NCI-H446 (cell line): ENCODE measurements around the gene ANTXR1.
"Not testable (repeated sequence)": the region's sequence is repeated elsewhere in the genome, so short reads cannot be mapped to it uniquely, and the experiment has no call there.

ENCODE experiments used
- DNase-seq, 2 experiments: peaks; one replicate each; lab custom pipeline; 2025; lab: John Stamatoyannopoulos, UW

Gene ANTXR1

DNA sequence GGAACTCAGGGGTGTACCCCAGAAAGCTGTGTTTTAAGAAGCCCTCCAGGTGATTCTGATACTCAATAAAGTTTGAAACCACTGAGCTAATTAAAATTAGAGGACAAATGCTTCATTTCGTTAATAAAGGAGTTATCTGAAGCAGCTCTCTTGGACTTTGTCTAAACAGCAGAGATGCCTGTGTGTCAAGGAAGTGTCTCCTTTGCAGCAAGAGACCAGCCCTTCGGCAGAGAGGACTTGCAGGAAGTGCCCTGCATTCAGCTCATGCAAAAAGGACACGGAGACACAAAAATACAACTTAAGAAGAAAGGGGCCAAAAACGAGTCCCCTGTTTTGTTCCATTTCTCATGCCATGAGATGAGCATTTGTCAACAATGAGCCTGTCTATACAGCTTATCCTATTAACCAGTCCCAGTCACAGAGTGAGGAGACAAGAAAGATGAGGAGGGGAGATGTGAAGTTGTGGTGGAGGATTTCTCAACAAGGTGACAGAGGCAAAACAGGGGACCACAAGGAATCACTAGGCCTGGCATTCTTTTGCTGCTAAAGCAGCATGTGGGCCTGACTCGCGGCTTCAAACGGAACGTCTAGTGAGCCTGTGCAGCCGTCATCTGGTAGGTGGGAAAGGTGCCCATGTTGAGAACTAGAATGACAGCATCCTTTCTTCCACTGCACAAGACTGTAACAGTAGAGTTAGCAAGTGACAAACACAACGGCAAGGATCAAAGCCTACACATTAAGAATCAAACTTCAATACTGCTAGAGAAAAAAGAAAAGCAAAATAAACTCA, 152.3 kb downstream of the ANTXR1 start:
- DNase-seq = no peak

DNA sequence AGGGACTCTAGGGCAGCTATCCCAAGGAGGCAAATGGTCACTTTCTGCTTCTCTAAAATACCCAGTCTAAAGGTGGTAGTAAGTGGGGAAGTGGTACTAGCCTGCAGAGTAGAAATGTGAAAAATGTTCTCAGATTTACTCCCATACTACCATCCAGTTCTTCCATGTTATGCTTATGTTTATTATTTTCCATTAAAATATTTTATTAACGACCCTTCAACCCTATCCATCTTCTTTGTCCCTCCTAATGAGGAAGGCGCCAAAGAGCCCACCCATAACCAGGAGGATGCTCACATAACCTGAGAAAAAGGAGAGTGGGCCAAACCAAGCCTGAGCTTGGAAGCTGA, 153.5 kb downstream of the ANTXR1 start:
- DNase-seq = no peak

DNA sequence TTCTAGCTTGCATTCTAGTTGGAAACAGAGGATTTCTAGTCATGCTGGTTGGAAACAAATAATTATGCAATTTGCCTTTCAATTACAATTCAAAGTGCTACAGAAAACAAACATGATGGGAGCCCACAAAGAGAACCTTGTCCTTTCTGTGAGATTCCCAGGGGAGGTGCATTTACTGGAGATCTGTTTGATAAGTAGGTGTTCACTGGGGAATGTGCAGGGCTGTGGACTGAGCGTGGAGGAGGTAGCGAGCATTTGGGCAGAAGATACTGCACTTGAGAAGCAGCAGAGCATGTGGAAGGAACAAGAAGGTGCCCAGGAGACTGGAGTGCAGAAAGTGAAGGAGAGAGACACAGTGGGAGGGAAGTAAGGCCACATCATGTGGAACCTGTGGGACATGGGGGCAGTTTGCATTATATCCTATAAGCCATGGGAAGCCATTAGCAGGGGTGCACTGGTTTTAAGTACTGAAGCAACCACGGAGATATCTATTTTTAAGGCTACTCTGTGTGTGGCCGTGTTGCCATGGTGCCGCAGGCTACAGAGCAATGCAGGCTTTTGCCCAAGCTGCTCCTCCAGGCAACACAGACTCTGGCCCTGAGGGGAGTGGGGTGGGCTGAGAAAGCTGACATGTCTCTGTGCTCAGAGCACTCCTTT, 154.0 kb downstream of the ANTXR1 start:
- DNase-seq = no peak

DNA sequence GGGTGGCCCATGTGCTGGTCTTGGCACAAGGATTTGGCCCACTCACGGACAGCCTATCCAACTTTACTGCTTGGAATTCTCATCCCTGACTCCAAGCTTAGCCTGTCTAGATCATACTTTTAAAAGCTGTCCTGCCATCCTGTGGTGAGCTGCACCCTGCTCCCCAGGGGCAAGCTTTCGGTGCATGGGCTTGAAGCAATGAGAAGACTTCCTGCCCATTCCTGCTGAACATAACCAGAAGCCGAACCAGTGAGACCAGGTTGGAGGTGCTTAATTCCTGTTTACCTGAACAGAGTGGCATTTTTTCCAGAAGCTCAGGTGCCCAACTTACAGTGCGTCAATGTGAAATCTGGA, 154.5 kb downstream of the ANTXR1 start:
- no peak for DNase-seq

DNA sequence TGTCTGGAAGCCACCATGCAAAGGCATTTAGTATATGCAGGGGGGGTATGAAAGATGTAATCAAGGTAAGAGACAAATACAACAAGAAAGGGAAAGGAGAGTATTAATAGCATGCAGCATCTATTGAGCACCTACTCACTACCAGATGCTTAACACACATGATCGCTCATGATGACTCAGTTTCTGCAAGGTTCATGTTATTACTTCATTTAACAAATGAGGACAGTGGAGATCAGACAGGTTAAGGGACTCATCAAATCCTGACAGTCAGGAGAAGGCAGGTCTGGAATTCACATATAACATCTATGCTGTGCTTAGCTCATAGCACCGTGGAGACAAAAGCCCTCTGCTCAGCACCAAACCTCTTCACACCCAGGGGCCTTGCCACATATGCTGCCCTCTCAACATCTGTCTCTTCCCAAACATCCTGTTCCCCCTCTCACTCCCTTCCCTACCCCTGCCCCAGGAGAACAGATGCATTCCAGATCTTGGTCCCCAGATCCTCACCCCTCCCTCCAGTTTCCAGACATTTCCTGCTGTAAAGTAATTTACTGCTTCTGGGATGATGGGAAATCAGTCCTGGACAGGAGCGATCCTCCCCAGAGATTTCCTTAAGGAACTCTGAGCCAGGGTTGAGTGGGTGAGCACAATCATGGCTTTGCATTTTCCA, 155.3 kb downstream of the ANTXR1 start:
- DNase-seq = no peak

DNA sequence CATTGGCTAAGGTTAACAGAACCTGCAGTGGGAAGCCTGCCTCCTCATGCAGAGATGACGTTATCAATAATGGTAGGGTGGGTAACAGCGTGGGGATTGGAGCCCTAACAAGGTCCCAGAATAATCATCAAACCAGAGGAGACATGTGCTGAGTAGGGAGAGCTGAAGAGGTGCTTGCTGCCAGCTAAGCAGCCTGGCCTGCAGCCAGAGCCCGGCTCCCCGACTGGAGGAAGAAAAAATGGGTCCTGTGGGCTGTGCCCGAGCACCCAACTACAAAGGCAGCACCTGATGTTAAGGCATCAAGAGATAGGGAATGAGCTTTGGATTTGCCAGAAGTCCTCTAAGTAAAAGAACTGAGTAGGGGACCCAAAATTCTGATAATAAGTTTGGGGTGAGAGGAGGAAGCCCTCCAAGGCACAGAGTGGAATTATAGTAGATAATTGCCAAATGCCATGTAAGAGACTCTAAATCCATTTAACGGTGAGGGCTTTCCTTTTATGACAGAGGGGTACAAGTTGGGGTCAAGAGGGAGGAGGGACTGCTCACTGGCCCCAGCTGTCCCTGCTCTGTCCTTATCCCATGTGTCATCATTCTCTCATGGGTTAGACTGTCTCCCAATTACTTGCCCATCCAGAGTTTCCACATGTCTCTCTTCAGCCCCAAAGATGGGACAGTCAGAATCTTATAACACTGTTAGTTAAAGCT, 156.1 kb downstream of the ANTXR1 start:
- no peak for DNase-seq

DNA sequence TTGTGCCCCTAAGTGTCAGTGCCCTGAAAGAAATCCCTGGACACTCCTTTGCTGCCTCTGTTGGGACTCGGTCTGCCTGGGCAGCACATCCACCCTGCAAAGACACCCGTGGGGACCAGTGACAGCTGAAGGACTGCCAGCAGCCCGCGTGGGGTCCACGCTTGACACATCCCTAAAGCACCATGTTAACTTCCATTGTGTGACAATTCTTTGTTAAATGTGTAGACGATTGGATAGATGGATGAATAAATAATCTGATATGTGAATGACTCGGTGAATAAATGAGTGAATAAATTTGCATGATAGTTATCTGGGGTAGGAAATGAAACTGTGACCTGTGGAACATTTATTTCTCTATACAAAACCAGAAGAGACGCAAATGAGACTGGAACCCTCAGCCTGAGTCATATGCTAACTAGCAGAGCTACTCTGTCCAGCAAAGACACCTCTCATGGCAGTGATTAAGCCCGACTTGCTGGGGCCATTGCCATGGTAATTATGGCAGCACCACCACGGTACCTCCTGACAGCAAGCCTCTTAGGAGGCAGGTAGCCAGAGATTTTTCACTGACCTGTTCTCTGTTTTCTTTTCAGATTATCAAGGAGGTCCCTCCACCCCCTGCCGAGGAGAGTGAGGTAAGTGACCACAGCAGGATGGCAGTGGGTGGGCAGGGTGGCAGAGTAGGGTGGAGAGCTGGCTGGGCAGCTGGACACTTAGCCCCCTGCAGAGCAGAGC, 156.8 kb downstream of the ANTXR1 start:
- DNase-seq = no peak

DNA sequence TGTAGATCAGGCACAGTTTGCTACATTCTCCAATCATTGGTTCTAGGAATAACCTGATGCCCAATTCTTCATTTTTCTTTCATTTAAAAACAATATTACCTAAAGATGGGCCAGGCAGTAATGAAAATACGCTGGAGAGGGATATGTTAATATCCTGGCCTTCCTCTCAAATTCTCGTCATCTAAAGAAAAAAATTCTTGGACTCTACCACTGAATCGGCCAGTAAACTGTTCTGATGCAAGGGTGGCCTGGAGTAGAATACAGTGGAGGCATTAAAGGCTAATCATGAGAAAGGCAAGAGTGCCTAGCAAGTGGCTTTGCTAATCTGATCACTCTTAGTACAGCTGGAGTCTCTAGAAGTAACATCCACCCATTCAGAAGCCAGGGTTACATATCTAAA, 157.7 kb downstream of the ANTXR1 start:
- DNase-seq = no peak

DNA sequence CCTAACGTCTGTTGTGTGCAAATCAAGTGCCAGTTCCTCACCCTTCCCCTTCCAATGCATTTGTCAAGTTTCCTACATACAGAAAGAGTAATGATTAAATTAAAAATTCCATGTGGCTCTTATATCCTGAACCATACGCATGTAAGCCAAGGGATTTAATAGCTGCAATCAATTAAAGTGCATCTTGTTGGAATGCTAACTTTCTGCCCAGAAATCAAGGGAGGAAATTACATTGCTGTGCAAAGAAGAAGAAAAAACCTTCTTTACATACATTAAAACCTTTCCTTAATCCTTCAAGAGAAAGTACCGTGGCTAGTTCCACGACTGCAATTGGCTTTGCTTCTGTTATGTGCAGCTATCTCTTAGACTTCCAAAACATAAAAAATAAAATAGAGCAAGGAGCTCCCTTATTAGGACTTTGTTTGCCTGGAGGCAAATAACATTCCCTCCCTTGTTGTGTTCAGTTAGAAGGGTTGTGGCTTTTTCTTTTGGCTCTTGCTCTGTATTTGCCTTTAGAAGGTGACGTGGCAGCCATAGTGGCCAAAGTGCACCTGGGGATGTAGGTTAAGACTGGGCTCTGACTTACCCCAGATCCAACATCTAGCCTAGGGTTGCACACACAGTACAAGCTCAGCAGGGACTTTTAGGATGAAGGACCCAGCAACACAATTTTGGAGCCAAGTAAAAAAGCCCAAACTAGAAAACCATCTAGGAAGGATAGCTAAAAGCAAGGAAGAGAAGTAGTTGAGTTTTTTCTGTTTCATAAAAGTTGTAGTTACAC, 158.3 kb downstream of the ANTXR1 start:
- DNase-seq = no peak

DNA sequence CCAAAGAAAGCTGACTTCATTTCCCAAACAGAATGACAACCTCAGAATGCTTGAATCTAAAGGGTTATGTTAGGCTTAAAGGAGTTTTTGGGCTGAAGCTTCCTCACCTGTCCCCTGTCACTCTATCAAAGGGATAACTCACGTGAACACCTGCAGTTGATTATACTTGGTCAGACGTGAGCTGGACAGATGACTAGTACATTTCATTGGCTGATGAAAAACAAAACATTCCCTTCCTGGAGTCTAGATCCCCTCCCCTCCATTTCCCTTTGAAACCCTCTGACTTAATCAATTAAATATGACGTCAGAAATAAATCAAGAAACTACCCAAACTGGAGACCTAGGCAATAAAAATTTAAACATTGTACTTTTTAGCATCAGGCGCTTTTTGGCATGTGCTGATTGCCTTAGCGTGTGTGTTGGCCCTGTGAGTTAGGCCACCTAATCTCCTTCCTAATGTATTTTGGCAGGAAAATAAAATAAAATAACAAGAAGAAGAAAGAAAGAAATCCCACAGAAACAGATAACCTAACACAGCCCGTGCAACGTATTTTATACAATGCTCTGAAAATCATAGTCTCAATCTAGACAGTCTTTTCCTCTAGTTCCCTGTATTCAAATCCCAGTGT, 159.0 kb downstream of the ANTXR1 start:
- no peak for DNase-seq

DNA sequence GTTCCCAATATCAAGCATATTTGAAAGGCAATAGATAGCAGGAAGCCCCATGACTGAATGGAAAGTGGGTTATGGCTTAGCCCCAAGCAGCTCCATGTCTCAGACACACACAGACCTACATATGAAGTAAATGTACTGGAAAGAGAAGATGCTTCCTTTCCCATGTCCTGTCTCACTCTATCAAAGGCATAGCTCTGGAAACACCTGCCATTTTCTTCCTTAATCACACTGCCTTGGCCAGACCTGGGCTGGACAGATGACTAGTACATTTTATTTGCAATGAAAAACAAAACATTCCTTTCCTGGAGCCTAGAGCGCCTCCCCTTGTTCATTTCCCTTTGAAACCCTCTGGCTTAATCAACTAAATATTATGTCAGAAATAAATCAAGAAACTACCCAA, 160.7 kb downstream of the ANTXR1 start:
- DNase-seq = no peak

DNA sequence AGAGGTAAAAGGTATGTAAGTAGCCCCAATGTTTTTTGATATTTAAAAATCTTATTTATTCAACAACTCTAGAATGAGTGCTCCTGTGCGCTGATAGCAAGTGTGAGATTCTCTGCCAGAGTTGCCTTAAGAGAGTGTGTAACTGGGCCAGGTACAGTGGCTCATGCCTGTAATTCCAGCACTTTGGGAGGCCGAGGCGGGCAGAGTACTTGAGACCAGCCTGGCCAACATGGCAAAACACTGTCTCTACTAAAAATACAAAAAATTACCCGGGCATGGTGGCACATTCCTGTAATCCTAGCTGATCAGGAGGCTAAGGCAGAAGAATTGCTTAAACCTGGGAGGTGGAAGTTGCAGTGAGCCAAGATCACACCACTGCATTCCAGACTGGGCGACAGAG, 161.2 kb downstream of the ANTXR1 start:
- not testable (repeated sequence) for DNase-seq

DNA sequence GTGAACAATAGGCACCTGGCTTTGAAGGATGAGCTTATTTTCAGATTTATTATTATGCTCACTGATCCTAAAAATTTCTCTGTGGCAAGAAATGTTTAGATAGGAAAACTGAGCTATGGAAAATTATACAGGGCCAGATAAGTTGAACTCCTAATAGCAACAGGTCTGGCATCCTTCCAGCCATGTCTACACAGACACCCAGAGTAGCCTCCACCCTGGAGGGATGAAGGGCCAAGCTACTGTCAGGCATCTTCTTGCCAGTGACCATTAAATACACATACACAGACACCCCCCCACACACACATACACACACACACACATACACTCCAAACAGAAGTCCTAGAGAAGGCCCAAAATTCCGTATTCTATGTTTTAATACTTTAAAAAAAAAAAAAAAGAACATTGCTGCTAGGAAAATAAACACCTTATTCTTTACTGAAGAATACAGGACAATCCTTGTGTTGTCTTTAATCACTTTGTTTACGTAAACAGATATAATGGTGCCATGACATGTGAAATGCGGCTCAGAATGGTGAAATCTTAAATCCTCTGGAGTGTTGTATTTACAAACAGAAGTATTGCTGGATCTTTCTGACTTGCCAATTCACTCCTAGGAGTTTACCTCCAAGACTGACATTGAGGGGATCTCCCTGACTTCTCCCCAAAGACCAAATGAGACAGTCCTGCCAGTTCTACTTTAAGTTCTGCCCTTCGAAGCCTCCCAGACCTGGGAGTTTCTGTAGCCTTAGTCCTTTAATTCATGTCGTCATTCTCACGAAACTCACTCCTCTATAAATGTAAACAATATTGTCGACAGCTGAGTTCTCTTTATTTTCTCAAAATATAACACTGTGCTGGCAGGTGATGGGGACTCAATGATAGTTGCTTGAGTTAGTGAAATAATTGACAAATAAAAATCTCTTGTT, 163.1 kb downstream of the ANTXR1 start:
- no peak for DNase-seq

DNA sequence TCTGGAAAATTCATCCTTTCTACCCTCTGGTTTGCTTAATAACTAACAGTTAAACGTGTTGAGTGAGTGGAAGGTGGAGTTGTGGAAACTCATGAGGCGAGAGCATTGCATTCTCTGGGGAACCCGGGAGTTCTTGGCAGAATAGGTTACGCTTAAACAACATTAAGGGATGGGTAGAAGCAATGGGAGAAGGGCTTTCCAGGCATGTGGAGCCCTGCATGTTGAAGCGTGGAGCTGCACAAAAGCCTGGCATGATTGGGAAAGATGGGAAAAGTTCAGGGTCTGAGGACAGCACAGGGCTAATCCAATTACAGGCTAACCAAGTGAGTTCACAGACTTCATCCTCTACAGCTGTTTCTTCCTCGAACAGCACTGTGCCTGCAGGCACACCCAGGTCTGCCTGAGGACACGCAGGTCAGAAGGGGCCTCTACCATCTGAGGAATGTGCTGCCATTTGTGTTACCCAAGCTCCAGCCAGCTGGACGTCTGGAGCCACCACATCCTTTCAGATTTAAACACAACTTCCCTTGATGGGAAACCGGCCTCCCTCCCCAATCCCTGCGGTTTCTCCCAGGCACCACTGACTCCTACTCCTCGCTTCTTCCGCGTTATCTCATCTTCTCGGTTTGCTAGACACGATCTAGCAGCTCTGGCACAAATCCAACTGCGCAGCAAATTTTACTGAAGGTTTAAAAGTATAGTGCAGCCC, 164.2 kb downstream of the ANTXR1 start:
- DNase-seq = no peak

DNA sequence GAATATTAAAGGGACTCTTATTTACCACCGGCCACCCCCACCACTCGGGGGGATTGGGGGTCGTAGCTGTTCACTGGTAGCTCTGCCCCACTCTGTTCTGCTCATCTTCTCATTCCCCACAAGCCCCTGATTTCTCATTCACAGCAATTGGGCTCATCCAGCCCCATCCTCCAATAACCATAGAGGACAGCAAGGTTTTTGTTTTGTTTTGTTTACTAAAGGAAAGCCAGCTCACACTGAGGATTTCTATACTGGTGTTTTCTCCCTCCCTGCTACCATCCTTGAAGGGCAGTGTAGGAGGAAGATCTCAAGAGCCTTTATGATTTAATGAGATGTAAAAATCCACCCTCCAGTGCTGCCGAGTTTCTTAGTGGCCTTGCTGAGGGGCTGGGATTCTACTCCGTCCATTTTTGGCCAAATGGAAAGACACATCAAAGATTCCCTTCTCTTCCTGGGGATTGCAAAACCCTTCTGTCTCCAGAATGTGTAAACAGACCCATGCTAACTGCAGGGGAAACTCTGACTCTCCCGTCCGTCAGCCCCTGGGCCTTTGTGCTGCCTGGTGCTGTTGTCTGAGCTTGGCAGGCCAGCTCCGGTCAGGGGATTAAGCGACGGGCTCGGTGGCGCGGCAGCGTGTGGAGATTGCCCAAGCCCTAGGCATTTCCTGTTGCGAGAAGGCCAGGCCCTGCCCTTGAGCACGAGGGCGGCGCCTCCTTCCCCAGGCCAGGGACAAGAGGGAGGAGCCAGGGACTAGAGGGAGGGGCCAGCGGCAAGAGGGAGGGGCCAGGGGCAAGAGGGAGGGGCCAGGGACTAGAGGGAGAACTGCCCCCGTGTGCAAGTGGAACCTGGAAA, 165.0 kb downstream of the ANTXR1 start:
- DNase-seq = no peak

DNA sequence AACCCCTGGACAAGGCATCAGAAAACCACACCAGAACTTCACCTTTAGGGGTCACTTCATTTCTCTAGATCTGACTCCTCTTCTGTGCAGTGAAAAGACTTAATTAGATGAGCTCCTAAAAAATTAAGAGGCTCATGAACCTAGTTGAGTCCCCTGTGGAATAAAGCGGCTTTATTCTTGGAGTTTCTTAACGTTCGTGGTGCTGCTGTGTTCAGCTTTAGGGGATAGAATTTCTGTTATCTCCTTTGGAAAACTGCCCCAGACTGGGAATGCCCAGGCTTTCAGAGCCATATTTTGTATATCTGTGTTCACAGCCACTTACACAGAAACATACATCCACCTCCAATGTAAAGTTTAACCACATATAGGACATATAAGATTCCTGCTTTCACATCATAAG, 165.8 kb downstream of the ANTXR1 start:
- no peak for DNase-seq

DNA sequence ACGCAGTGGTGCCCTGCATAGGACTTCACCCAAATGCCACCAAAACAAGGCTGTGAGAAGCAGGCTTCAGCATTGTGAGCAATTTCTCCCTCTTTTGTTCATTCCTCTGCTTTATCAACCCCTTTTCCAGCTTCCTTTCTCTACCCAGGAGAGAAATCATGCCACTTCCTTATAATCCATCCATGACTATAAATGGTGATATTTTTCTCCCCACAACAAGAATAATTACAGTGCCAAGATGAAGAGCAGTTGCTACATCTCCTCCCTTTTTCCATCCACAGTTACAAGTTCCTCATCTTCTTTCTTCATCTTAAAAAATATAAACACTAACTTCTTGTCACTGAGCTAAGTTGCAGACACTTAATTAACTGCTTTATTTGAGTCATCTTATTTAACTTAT, 167.2 kb downstream of the ANTXR1 start:
- no peak for DNase-seq

DNA sequence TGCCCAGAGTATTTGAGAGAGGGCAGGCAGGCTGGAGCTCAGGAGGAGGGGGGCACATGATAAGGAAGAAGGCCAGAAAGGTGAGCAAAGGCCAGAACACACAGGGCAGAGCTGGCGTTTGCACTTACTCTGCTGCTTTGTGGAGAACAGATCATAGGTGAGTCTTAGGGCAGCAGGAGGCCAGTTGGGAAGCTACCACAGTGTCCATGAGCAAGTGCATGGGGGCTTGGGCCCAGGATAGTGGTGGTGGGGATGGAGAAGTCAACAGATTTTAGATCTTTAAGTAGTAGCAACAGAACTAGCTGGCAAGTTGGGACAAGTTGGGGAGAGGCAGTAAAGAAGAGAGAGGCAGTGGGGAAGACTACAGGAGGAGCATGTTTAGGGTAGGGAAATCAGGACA, 168.0 kb downstream of the ANTXR1 start:
- no peak for DNase-seq
